Liver (tissue), 9 donors: ENCODE measurements around the gene LRRC45. TPM values are rescaled to one million over a fixed set of nuclear protein-coding genes. Genes with fewer than 3 reads are reported as not detected.

ENCODE experiments used
- DNase-seq: peaks from one replicate; pipeline ENCODE4 v3.0.0-alpha.2; 2017; ENCODE audit warnings: low spot score
- H3K27ac ChIP-seq, 2 donors: one replicate each; pipeline ENCODE4 v1.7.0; 2013; ENCODE audit warnings: inconsistent platforms in 2 of 2, low read length in 2 of 2, control low read depth in 1 of 2, low read depth in 1 of 2, mild to moderate bottlenecking in 1 of 2
- H3K27me3 ChIP-seq, 4 donors: one replicate each; pipeline versions ENCODE4 v1.6.1 to v1.7.0; 2013; ENCODE audit warnings: low read length in 3 of 4, inconsistent platforms in 1 of 4, mild to moderate bottlenecking in 1 of 4, moderate library complexity in 1 of 4; ENCODE audit not compliant: control insufficient read depth in 4 of 4, insufficient read depth in 4 of 4
- H3K36me3 ChIP-seq, 4 donors: one replicate each; pipeline versions ENCODE4 v1.6.1 to v1.7.0; 2013; ENCODE audit warnings: low read length in 3 of 4, mild to moderate bottlenecking in 3 of 4, low read depth in 1 of 4, moderate library complexity in 1 of 4; ENCODE audit not compliant: control insufficient read depth in 4 of 4, insufficient read depth in 3 of 4
- H3K4me1 ChIP-seq, 4 donors: one replicate each; pipeline versions ENCODE4 v1.6.1 to v1.7.0; 2013; ENCODE audit warnings: low read length in 3 of 4, mild to moderate bottlenecking in 3 of 4, moderate library complexity in 1 of 4; ENCODE audit not compliant: control insufficient read depth in 4 of 4, insufficient read depth in 4 of 4
- H3K4me3 ChIP-seq, 3 donors: one replicate each; pipeline versions ENCODE4 v1.6.1 to v1.7.0; 2013; ENCODE audit warnings: low read length in 3 of 3, control low read depth in 1 of 3, low read depth in 1 of 3, mild to moderate bottlenecking in 1 of 3
- H3K9ac ChIP-seq, 2 donors: one replicate each; pipeline ENCODE4 v1.7.0; 2013; ENCODE audit warnings: low read length in 2 of 2, mild to moderate bottlenecking in 2 of 2, moderate library complexity in 2 of 2, control low read depth in 1 of 2, low read depth in 1 of 2
- H3K9me3 ChIP-seq, 4 donors: one replicate each; pipeline versions ENCODE4 v1.6.1 to v1.7.0; 2013; ENCODE audit warnings: low read length in 3 of 4; ENCODE audit not compliant: control insufficient read depth in 4 of 4
- ATF3 ChIP-seq: IDR thresholded peaks from 2 replicates; pipeline ENCODE4 v1.6.1; 2016; ENCODE audit warnings: antibody characterized with exemption
- EGR1 ChIP-seq, 2 donors: IDR thresholded peaks; 2 replicates each; pipeline ENCODE4 v1.6.1; 2016 to 2018; ENCODE audit warnings: antibody characterized with exemption in 2 of 2, low read depth in 2 of 2
- FOXA1 ChIP-seq: IDR thresholded peaks from 2 replicates; pipeline ENCODE4 v1.6.1; 2016; ENCODE audit warnings: antibody characterized with exemption
- FOXA2 ChIP-seq: IDR thresholded peaks from 2 replicates; pipeline ENCODE4 v1.6.1; 2016; ENCODE audit warnings: antibody characterized with exemption
- HNF4A ChIP-seq, 2 donors: conservative IDR thresholded peaks; 2 replicates each; pipeline ENCODE4 v1.6.1; 2016; ENCODE audit warnings: antibody characterized with exemption in 2 of 2, mild to moderate bottlenecking in 2 of 2
- HNF4G ChIP-seq: IDR thresholded peaks from 2 replicates; pipeline ENCODE4 v1.6.1; 2016; ENCODE audit warnings: antibody characterized with exemption
- JUND ChIP-seq, 2 donors: IDR thresholded peaks; 2 replicates each; pipeline ENCODE4 v1.6.1; 2016; ENCODE audit warnings: antibody characterized with exemption in 2 of 2
- NR2F2 ChIP-seq: IDR thresholded peaks from 2 replicates; pipeline ENCODE4 v1.6.1; 2016; ENCODE audit warnings: antibody characterized with exemption
- RAD21 ChIP-seq, 2 donors: IDR thresholded peaks; 2 replicates each; pipeline ENCODE4 v1.6.1; 2016; ENCODE audit warnings: antibody characterized with exemption in 2 of 2, mild to moderate bottlenecking in 2 of 2
- REST ChIP-seq: IDR thresholded peaks from 2 replicates; pipeline ENCODE4 v1.6.1; 2016; ENCODE audit warnings: antibody characterized with exemption, mild to moderate bottlenecking
- SP1 ChIP-seq: IDR thresholded peaks from 2 replicates; pipeline ENCODE4 v1.6.1; 2018; ENCODE audit warnings: antibody characterized with exemption, mild to moderate bottlenecking
- TAF1 ChIP-seq: conservative IDR thresholded peaks from 2 replicates; pipeline ENCODE4 v1.6.1; 2016; ENCODE audit warnings: antibody characterized with exemption, mild to moderate bottlenecking
- YY1 ChIP-seq: IDR thresholded peaks from 2 replicates; pipeline ENCODE4 v1.6.1; 2016; ENCODE audit warnings: antibody characterized with exemption, mild to moderate bottlenecking
- WGBS: extraction: QIAGEN DNeasy Blood & Tissue Kit; methylation state at CpG from one replicate; pipeline ENCODE4 v1.1.7; 2013; 5-methylcytosine and 5-hydroxymethylcytosine counted together
- polyA plus RNA-seq, 2 donors: library from polyadenylated mRNA; stranded (reverse) in 1 of 2; unstranded in 1 of 2; fragments of 200-250 nt in 1 of 2; fragments of >200 nt in 1 of 2; fragmentation: Nextera tagmentation in 1 of 2; extraction: Ambion mirVana in 1 of 2; gene quantifications; one replicate each; pipeline versions ENCODE4 v1.2.1 to v1.2.3, GENCODE V29; 2013 to 2015
- total RNA-seq, 2 donors: library from RNA; depleted of rRNA; stranded (reverse); fragments of >200 nt; gene quantifications; one replicate each; pipeline ENCODE4 v1.2.3, GENCODE V29; 2014
- TF ChIP-seq, protein P1 (sequence below): IDR thresholded peaks from 2 replicates; pipeline ENCODE4 v1.6.1; 2016; ENCODE audit warnings: antibody characterized with exemption
- TF ChIP-seq, protein P2 (sequence below): fragments of 150-350 bp; IDR thresholded peaks from 2 replicates; pipeline ENCODE4 v1.5.1; 2017; ENCODE audit warnings: improper control_type of control experiment, low read depth, low read length; ENCODE audit not compliant: missing input control
- donor health status: healthy.
- donor health status: healthy.
- donor health status: healthy.
- donor health status: healthy.
- donor health status: healthy.

The LRRC45 gene
- total and polyA plus RNA-seq, 4 donors = 4.0 to 14.1 (median 7.0) TPM

DNA sequence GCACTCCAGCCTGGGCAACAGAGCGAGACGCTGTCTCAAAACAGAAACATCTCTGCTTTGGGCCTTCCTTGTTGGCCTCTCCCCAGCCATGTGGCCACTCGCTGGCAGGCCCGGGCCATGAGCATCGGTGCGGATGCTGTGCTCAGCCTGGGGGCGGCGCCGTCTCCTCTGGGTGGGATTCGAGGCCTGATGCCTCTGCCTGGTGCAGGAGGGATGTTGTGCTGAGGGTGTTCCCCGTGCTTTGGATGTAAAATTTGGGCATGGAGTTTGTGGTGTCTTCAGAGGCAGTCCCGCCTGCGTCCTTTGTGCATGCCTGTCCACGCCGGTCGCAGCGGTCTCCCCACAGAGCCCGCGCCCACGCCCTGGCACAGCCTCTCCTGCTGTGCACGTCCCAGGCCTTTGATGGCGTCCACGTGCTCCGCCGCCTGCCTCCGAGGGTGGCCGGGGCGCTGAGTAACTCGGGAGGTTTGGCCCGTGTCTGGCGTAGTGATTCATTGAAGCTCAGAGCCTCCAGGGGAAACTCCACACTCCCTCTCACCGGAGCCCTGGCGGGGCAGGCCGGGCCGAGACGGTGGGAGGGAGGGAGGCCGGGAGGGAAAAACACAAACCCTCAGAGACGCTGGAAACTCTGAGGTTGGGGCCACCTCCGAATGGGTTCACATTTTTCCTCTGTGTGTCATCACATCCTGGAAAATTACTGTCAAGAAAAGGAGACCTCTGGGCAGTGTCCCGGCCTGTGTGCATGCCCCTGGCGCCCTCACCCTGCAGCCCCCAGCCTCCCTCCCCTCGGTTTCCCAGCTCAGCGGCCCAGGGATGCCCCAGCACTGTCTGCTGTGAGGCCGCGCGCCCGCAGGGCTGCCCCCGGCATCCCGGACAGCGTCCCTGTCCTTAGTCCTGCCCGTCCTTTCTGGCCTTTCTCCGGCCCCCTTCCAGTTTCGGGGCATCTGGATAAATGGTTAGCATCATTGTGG is 19.4 kb upstream of the LRRC45 start:
- no peak for TF ChIP-seq NR2F2
- no peak for TF ChIP-seq HNF4A (conservative IDR thresholded peaks at IDR 0.05)
- TF ChIP-seq SP1 = no peak
- no peak for TF ChIP-seq FOXA1
- TF ChIP-seq HNF4G = no peak
- no peak for TF ChIP-seq REST
- no peak for TF ChIP-seq JUND (IDR thresholded peaks at IDR 0.05)
- no peak for TF ChIP-seq RAD21 (IDR thresholded peaks at IDR 0.05)
- TF ChIP-seq ATF3 = no peak
- TF ChIP-seq EGR1 (IDR thresholded peaks at IDR 0.05; ENCODE audit: low read depth in 2 of 2) = no peak
- TF ChIP-seq, protein P1, sequence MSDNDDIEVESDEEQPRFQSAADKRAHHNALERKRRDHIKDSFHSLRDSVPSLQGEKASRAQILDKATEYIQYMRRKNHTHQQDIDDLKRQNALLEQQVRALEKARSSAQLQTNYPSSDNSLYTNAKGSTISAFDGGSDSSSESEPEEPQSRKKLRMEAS = no peak
- TF ChIP-seq FOXA2 = no peak
- TF ChIP-seq, protein P2, sequence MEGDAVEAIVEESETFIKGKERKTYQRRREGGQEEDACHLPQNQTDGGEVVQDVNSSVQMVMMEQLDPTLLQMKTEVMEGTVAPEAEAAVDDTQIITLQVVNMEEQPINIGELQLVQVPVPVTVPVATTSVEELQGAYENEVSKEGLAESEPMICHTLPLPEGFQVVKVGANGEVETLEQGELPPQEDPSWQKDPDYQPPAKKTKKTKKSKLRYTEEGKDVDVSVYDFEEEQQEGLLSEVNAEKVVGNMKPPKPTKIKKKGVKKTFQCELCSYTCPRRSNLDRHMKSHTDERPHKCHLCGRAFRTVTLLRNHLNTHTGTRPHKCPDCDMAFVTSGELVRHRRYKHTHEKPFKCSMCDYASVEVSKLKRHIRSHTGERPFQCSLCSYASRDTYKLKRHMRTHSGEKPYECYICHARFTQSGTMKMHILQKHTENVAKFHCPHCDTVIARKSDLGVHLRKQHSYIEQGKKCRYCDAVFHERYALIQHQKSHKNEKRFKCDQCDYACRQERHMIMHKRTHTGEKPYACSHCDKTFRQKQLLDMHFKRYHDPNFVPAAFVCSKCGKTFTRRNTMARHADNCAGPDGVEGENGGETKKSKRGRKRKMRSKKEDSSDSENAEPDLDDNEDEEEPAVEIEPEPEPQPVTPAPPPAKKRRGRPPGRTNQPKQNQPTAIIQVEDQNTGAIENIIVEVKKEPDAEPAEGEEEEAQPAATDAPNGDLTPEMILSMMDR = no peak
- TF ChIP-seq TAF1 = no peak
- no peak for TF ChIP-seq YY1
- Histone ChIP-seq H3K4me1 (peaks cover 6 to 18% (median 11%) of the 10 kb centered on the region in 4 donors), H3K9me3 (no peaks in the 10 kb centered on the region), H3K4me3 (no peak overlapping the region), H3K27me3 (no peaks in the 10 kb centered on the region), H3K9ac (no peak overlapping the region), H3K27ac (no peak overlapping the region), H3K36me3 (peaks cover 0 to 3% (median 0%) of the 10 kb centered on the region in 4 donors)
- DNase-seq = no peak
- 84% methylated on average over 53 of the region's 53 CpGs for WGBS
